K562 (cell line): ENCODE measurements around the gene TMEM121B. TPM values are rescaled to one million over a fixed set of nuclear protein-coding genes. Genes with fewer than 3 reads are reported as not detected.

ENCODE experiments used
- ATAC-seq: fragments of 200-7000 bp; cut with Tn5 transposase; 3 replicates; pipeline ENCODE4 v1.9.1; 2020; ENCODE audit warnings: moderate library complexity
- BruUV-seq: library from RNA; stranded (reverse); fragments of 400-500 nt; replicated peaks from 2 replicates; lab custom pipeline; 2021; lab: Mats Ljungman, UMichigan
- CTCF ChIA-PET: fragments of 300-600 bp; formaldehyde crosslinking; extraction: SDS; loops from one replicate; lab custom pipeline; 2021; ENCODE audit warnings: low intra/inter-chr PET ratio; lab: Yijun Ruan, JAX
- POLR2A ChIA-PET: fragments of 300-600, 350-650 bp; sonication (Branson Sonifier 250); formaldehyde crosslinking; extraction: SDS; loops from one replicate; lab custom pipeline; 2021; ENCODE audit warnings: antibody characterized with exemption, inconsistent platforms; lab: Yijun Ruan, JAX
- DNase-seq, 4 experiments: peaks; one replicate each; pipeline versions ENCODE4 v3.0.0 to v3.0.0-alpha.2; 2011 to 2018; ENCODE audit warnings: low spot score in 3 of 4, mixed read lengths in 3 of 4; ENCODE audit errors: extremely low read depth in 1 of 4
- FAIRE-seq: peaks from 2 replicates; lab custom pipeline; 2011; peaks lifted over from hg19 to GRCh38; lab: Jason Lieb, UNC
- H2AFZ ChIP-seq: 2 replicates; pipeline ENCODE4 v1.6.0; 2011; ENCODE audit warnings: low read depth, low read length, control low read depth, inconsistent platforms
- H3K27ac ChIP-seq: fragments of 200-600 bp; 3 replicates; pipeline ENCODE4 v1.8.0; 2011; ENCODE audit warnings: low read depth, mild to moderate bottlenecking, control low read depth, inconsistent platforms, low read length, moderate library complexity, mixed read lengths; ENCODE audit errors: extremely low read depth
- H3K27me3 ChIP-seq, 2 experiments: fragments of 300-600 bp in 1 of 2; 2 replicates in 1 of 2; 3 replicates in 1 of 2; pipeline versions ENCODE4 v1.6.0 to v1.8.0; 2011; ENCODE audit warnings: inconsistent platforms in 2 of 2, low read length in 2 of 2, mild to moderate bottlenecking in 1 of 2, mixed read lengths in 1 of 2, moderate library complexity in 1 of 2; ENCODE audit not compliant: control insufficient read depth in 2 of 2, insufficient read depth in 2 of 2
- H3K36me3 ChIP-seq: fragments of 300-600 bp; 3 replicates; pipeline ENCODE4 v1.8.0; 2011; ENCODE audit warnings: mild to moderate bottlenecking, low read length, inconsistent platforms; ENCODE audit not compliant: control insufficient read depth, insufficient read depth
- H3K4me1 ChIP-seq, 2 experiments: fragments of 200-600 bp in 1 of 2; replicated peaks in 1 of 2; 2 replicates in 1 of 2; 3 replicates in 1 of 2; pipeline versions ENCODE4 v1.5.1 to v1.8.0; 2011; ENCODE audit warnings: inconsistent platforms in 2 of 2, low read length in 2 of 2, mild to moderate bottlenecking in 1 of 2, mixed read lengths in 1 of 2, moderate library complexity in 1 of 2; ENCODE audit not compliant: control insufficient read depth in 2 of 2, insufficient read depth in 2 of 2
- H3K4me2 ChIP-seq: 2 replicates; pipeline ENCODE4 v1.6.1; 2011; ENCODE audit warnings: low read length, control low read depth, inconsistent platforms, mixed read lengths; ENCODE audit not compliant: insufficient read depth
- H3K4me3 ChIP-seq: fragments of 200-600 bp; sonication (generic), shearing (Covaris generic); 2 replicates; pipeline ENCODE4 v1.5.1; 2016; ENCODE audit warnings: control low read depth, inconsistent platforms
- H3K79me2 ChIP-seq: fragments of 200-600 bp; 3 replicates; pipeline ENCODE4 v1.8.0; 2011; ENCODE audit warnings: low read length, inconsistent platforms; ENCODE audit not compliant: control insufficient read depth, insufficient read depth
- H3K9ac ChIP-seq, 2 experiments: 2 replicates each; pipeline versions ENCODE4 v1.6.0 to v1.6.1; 2011; ENCODE audit warnings: low read depth in 2 of 2, low read length in 2 of 2, control low read depth in 1 of 2, inconsistent platforms in 1 of 2, mild to moderate bottlenecking in 1 of 2, mixed read lengths in 1 of 2; ENCODE audit not compliant: insufficient read depth in 1 of 2
- H3K9me1 ChIP-seq: one replicate; pipeline ENCODE4 v1.6.0; 2011; ENCODE audit warnings: inconsistent platforms, mild to moderate bottlenecking, low read length, moderate library complexity; ENCODE audit not compliant: control insufficient read depth, insufficient read depth
- H3K9me3 ChIP-seq: replicated peaks from 2 replicates; pipeline ENCODE4 v1.5.1; 2011; ENCODE audit warnings: low read depth, low read length, inconsistent platforms; ENCODE audit not compliant: control insufficient read depth, insufficient read depth
- H4K20me1 ChIP-seq: replicated peaks from 2 replicates; pipeline ENCODE4 v1.6.1; 2011; ENCODE audit warnings: low read length, inconsistent platforms, mixed read lengths; ENCODE audit not compliant: control insufficient read depth, insufficient read depth
- BDP1 ChIP-seq: IDR thresholded peaks from 3 replicates; pipeline ENCODE4 v1.6.1; 2011; ENCODE audit not compliant: insufficient read length, insufficient read depth
- HDAC2 ChIP-seq: fragments of 450-650 bp; IDR thresholded peaks from 2 replicates; pipeline ENCODE4 v1.6.1; 2016; ENCODE audit warnings: mild to moderate bottlenecking
- HOXB6 ChIP-seq: fragments of 250-450 bp; sonication (Bioruptor Pico); IDR thresholded peaks from 2 replicates; pipeline ENCODE4 v1.5.1; 2022; ENCODE audit warnings: mild to moderate bottlenecking, borderline replicate concordance
- PPARD ChIP-seq: fragments of 250-450 bp; sonication (Bioruptor Pico); IDR thresholded peaks from 2 replicates; pipeline ENCODE4 v1.8.0; 2022; ENCODE audit warnings: inconsistent platforms, mild to moderate bottlenecking, moderate library complexity
- WGBS: fragments of 100-300 bp; shearing (Covaris generic); methylation state at CpG from one replicate; pipeline ENCODE4 v1.1.6; 2016; ENCODE audit warnings: low coverage, mixed read lengths; ENCODE audit not compliant: insufficient coverage; ENCODE audit errors: missing lambda C conversion rate; 5-methylcytosine and 5-hydroxymethylcytosine counted together
- in situ Hi-C: fragments of 300-500 bp; cut with MboI; formaldehyde crosslinking; loops from 4 replicates; pipeline ENCODE4 v1.15.0; 2018; ENCODE audit warnings: inconsistent platforms, mixed read lengths
- intact Hi-C: fragments of 100-400 bp; cut with micrococcal nuclease; formaldehyde crosslinking; loops from 2 replicates; pipeline ENCODE4 v1.14.2; 2022
- polyA plus RNA-seq, 8 experiments: library from polyadenylated mRNA; depleted of rRNA in 4 of 8; stranded (reverse) in 5 of 8; unstranded in 3 of 8; fragments of >200 nt; fragmentation: Nextera tagmentation in 2 of 8; fragmentation: Illumina TruSeq in 1 of 8; extraction: Ambion mirVana in 2 of 8; extraction: Trizol in 1 of 8; gene quantifications; 2 replicates each; pipeline versions ENCODE4 v1.2.1 to v1.2.3, GENCODE V29; 2011 to 2014; ENCODE audit warnings: inconsistent platforms in 1 of 8, missing spikeins in 1 of 8
- total RNA-seq, 7 experiments: library from RNA; depleted of rRNA in 6 of 7; stranded (reverse); fragments of >200 nt in 6 of 7; fragmentation: Illumina TruSeq in 2 of 7; extraction: Trizol in 2 of 7; gene quantifications; 2 replicates each; pipeline versions ENCODE4 v1.2.1 to v1.2.3, GENCODE V29; 2011 to 2021; ENCODE audit warnings: low replicate concordance in 1 of 7
- TF ChIP-seq, protein P1 (sequence below): sonication (generic); formaldehyde crosslinking; IDR thresholded peaks from 2 replicates; pipeline ENCODE4 v1.8.1; 2022; ENCODE audit warnings: missing genetic modification reagents
- TF ChIP-seq, protein P2 (sequence below): sonication (generic); formaldehyde crosslinking; IDR thresholded peaks from 2 replicates; pipeline ENCODE4 v1.9.0; 2022; ENCODE audit warnings: mild to moderate bottlenecking, missing genetic modification reagents

TMEM121B gene
- total and polyA plus RNA-seq, 9 of the 15 experiments (the other 6 are each of a cell fraction or from before 2014, with no cell fraction given): 0.03 to 0.07 (median 0.03) TPM; not detected in 6

DNA sequence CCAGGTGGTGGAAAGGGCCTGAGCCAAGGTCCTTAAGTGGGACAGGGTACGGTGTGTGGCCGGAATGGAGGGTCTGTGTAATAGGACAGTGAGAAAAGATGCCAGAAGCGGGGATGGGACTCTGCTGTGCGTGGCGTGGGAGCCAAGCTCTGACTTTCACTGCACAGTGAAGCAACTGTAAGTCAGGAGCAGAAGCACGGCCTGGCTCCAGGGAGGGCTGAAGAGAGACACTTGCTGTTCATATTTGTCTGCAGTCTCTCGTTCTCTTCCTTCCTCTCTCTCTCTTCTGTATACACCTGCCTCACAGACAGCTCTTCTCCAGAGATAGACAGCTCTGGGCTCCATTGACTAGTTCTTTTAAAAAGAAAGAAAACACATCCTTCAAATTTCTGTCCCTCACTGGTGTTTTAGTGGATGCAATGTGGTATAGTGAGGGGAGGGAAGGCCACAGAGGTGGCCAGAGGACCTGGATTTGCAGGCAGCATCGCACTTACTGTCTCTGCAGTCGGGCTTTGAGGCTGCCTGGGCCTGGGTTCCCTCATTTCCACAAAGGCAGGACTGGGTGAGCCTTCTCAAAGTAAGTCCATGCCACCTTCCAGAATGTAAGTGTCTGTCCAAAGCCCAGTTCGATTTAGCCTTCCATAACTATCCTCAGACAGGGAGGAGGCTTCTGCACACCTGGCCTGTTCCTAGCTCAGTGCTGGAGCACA, 34.2 kb downstream of the TMEM121B start:
- no peak overlapping the region for H3K27ac ChIP-seq

More for the DNA sequence above, 34.2 kb downstream of the TMEM121B start:
- Histone ChIP-seq H3K9me1 (no peaks in the 10 kb centered on the region), H3K27me3 (no peaks in the 10 kb centered on the region), H3K36me3 (no peaks in the 10 kb centered on the region), H4K20me1 (peaks cover 12% of the 10 kb centered on the region), H3K79me2 (peaks cover 9% of the 10 kb centered on the region; the same call in 2 of the 3 replicates), H2AFZ (no peak overlapping the region), H3K9ac (peak overlapping the region in 1 of 2 experiments; percentile 61; a peak in 1 of 4 replicates), H3K4me3 (no peak overlapping the region), H3K4me1 (peaks cover 0 to 25% of the 10 kb centered on the region in 2 experiments; a peak in 4 of 5 replicates), H3K4me2 (no peak overlapping the region), H3K9me3 (no peaks in the 10 kb centered on the region)
- TF ChIP-seq PPARD (CRISPR knock-in tag): no peak
- TF ChIP-seq, protein P1, sequence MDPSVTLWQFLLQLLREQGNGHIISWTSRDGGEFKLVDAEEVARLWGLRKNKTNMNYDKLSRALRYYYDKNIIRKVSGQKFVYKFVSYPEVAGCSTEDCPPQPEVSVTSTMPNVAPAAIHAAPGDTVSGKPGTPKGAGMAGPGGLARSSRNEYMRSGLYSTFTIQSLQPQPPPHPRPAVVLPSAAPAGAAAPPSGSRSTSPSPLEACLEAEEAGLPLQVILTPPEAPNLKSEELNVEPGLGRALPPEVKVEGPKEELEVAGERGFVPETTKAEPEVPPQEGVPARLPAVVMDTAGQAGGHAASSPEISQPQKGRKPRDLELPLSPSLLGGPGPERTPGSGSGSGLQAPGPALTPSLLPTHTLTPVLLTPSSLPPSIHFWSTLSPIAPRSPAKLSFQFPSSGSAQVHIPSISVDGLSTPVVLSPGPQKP (CRISPR knock-in tag): no peak
- no peak for TF ChIP-seq HDAC2
- no peak for TF ChIP-seq HOXB6 (CRISPR knock-in tag)
- TF ChIP-seq, protein P2, sequence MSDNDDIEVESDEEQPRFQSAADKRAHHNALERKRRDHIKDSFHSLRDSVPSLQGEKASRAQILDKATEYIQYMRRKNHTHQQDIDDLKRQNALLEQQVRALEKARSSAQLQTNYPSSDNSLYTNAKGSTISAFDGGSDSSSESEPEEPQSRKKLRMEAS (CRISPR knock-in tag): no peak
- TF ChIP-seq BDP1: no peak
- FAIRE-seq (no peak), DNase-seq (no peak), ATAC-seq (no peak)
- POLR2A ChIA-PET: interaction anchor here (0.8 to 2.3 kb wide), 2 partner anchors 10 to 11 kb away, joined by 5 to 8 read pairs; no protein-coding TSS in a partner anchor
- in situ Hi-C loops (no loop called here), intact Hi-C loops (no loop called here)
- WGBS: 66% methylated on average over 10 of the region's 10 CpGs
- BruUV-seq: no TSS peak
- CTCF ChIA-PET: no interaction called here
